ENCODE data around the gene MICU1.

MICU1 gene

DNA sequence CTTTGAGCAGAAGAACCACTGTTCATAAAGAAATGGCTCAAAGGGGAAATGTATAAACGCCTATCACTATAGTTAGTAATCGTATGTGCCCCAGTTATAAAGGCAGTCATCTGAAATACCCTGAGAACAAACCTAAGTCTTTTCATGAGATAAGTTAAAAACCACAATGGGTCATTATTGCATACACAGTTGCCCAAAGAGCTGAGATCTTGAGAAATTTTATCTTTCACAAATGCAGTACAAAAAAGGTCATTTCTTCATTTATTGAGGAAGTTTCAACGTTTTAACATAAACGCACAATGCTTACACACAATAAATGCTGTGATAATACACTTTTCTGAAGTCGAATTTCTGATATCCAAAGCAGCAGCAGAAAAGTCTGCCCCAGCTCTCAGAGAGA lies 114.4 kb downstream of the MICU1 start:
- Histone ChIP-seq H3F3A (ENCODE audit: insufficient read depth) (no peaks in the 10 kb centered on the region), H3K9me2 (replicated peaks; ENCODE audit: insufficient read depth, low read length) (no peaks in the 10 kb centered on the region), H2AFZ (ENCODE audit: low read depth, low read length, severe bottlenecking) (no peak overlapping the region), H3K27me3 (ENCODE audit: low read length) (no peaks in the 10 kb centered on the region), H3K36me3 (ENCODE audit: low read length) (no peaks in the 10 kb centered on the region; the same call in 1 of the 2 replicates), H3K27ac (ENCODE audit: low read depth, low read length) (no peak overlapping the region), H3K79me2 (ENCODE audit: insufficient read depth, low read length) (no peaks in the 10 kb centered on the region), H3K9me3 (ENCODE audit: insufficient read depth, low read length) (no peaks in the 10 kb centered on the region), H3K4me3 (ENCODE audit: insufficient read depth, low read length, poor library complexity, severe bottlenecking) (no peak overlapping the region), H3K9ac (ENCODE audit: low read length) (no peak overlapping the region), H3K4me2 (ENCODE audit: low read depth, low read length, poor library complexity, severe bottlenecking) (no peak overlapping the region), H4K20me1 (ENCODE audit: low read depth, low read length) (no peaks in the 10 kb centered on the region)
- no peak for TF ChIP-seq EZH2phosphoT487 (conservative IDR thresholded peaks at IDR 0.05; ENCODE audit: low read length)
- TF ChIP-seq, protein P1, sequence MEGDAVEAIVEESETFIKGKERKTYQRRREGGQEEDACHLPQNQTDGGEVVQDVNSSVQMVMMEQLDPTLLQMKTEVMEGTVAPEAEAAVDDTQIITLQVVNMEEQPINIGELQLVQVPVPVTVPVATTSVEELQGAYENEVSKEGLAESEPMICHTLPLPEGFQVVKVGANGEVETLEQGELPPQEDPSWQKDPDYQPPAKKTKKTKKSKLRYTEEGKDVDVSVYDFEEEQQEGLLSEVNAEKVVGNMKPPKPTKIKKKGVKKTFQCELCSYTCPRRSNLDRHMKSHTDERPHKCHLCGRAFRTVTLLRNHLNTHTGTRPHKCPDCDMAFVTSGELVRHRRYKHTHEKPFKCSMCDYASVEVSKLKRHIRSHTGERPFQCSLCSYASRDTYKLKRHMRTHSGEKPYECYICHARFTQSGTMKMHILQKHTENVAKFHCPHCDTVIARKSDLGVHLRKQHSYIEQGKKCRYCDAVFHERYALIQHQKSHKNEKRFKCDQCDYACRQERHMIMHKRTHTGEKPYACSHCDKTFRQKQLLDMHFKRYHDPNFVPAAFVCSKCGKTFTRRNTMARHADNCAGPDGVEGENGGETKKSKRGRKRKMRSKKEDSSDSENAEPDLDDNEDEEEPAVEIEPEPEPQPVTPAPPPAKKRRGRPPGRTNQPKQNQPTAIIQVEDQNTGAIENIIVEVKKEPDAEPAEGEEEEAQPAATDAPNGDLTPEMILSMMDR (IDR thresholded peaks at IDR 0.05; ENCODE audit: insufficient read depth, low read length, poor library complexity, severe bottlenecking), result no peak

DNA sequence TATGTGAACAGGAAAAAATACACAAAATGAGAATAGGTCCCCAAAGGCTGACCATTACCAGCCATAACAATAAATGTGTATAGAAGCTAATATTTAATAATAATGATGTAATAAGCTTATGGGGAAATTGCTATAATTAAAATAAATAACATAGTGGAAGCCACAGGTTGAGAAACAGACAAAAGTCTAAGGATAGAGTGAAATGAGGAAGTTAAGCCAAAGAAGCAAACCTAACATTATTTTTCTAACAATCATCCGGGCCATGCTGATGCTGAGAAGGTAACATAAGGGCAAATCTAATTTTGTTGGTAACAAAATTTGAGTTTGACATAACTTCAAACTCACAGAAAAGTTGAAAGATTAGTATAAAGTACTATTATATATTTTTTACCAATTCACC lies 115.9 kb downstream of the MICU1 start:
- TF ChIP-seq, protein P1 (IDR thresholded peaks at IDR 0.05; ENCODE audit: insufficient read depth, low read length, poor library complexity, severe bottlenecking), result no peak
- TF ChIP-seq EZH2phosphoT487 (conservative IDR thresholded peaks at IDR 0.05; ENCODE audit: low read length), result no peak
- peak overlapping the region; percentile 17 for H3K4me2 ChIP-seq (ENCODE audit: low read depth, low read length, poor library complexity, severe bottlenecking)

DNA sequence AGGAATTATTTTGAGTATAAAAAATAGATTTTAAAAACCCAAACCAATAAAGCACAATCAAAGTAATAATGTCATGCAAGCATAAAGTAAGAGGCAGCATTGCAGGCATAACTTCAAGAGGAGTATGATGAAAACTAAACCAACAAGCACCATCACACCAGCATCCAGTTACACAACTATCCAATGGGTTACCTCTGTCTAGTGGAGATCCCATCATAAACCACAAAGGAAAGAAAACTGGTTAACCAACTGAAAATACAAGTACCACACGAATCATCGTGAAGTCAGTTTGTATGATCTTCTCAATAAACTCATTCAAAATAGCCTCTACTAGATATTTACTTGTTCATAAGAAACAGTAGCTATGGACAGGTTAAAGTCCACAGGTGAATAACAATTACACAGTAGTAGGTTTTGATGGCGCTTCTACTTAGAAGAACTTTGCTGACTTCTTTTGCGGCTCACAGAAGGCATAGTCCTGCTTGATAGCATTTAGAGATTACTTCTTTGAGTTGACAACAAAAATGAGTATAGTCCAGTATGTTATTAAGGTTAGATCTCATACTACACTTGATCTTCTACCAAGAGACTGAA lies 116.6 kb downstream of the MICU1 start:
- H3K4me2 ChIP-seq (ENCODE audit: low read depth, low read length, poor library complexity, severe bottlenecking), result no peak overlapping the region

More for the DNA sequence above, 115.9 kb downstream of the MICU1 start:
- Histone ChIP-seq H3K79me2 (ENCODE audit: insufficient read depth, low read length) (no peaks in the 10 kb centered on the region), H3K36me3 (ENCODE audit: low read length) (no peaks in the 10 kb centered on the region; the same call in 1 of the 2 replicates), H3K4me3 (ENCODE audit: insufficient read depth, low read length, poor library complexity, severe bottlenecking) (no peak overlapping the region), H3F3A (ENCODE audit: insufficient read depth) (no peaks in the 10 kb centered on the region), H3K27me3 (ENCODE audit: low read length) (no peaks in the 10 kb centered on the region), H4K20me1 (ENCODE audit: low read depth, low read length) (no peaks in the 10 kb centered on the region), H3K9me3 (ENCODE audit: insufficient read depth, low read length) (no peaks in the 10 kb centered on the region), H3K27ac (ENCODE audit: low read depth, low read length) (no peak overlapping the region), H2AFZ (ENCODE audit: low read depth, low read length, severe bottlenecking) (no peak overlapping the region), H3K9me2 (replicated peaks; ENCODE audit: insufficient read depth, low read length) (no peaks in the 10 kb centered on the region), H3K9ac (ENCODE audit: low read length) (no peak overlapping the region)

More for the DNA sequence above, 116.6 kb downstream of the MICU1 start:
- Histone ChIP-seq H3K9me3 (ENCODE audit: insufficient read depth, low read length) (no peaks in the 10 kb centered on the region), H3F3A (ENCODE audit: insufficient read depth) (no peaks in the 10 kb centered on the region), H3K36me3 (ENCODE audit: low read length) (no peaks in the 10 kb centered on the region; the same call in 1 of the 2 replicates), H3K4me3 (ENCODE audit: insufficient read depth, low read length, poor library complexity, severe bottlenecking) (no peak overlapping the region), H2AFZ (ENCODE audit: low read depth, low read length, severe bottlenecking) (no peak overlapping the region), H3K9ac (ENCODE audit: low read length) (no peak overlapping the region), H3K27me3 (ENCODE audit: low read length) (no peaks in the 10 kb centered on the region), H3K9me2 (replicated peaks; ENCODE audit: insufficient read depth, low read length) (no peaks in the 10 kb centered on the region), H3K27ac (ENCODE audit: low read depth, low read length) (no peak overlapping the region), H3K79me2 (ENCODE audit: insufficient read depth, low read length) (no peaks in the 10 kb centered on the region), H4K20me1 (ENCODE audit: low read depth, low read length) (no peaks in the 10 kb centered on the region)
- no peak for TF ChIP-seq EZH2phosphoT487 (conservative IDR thresholded peaks at IDR 0.05; ENCODE audit: low read length)
- TF ChIP-seq, protein P1 (IDR thresholded peaks at IDR 0.05; ENCODE audit: insufficient read depth, low read length, poor library complexity, severe bottlenecking), result no peak

Data from SU-DHL-6 (cell line).